Esophagus squamous epithelium (tissue), 4 donors: ENCODE results near the gene ZCCHC17.
"Not testable (repeated sequence)": the region's sequence is repeated elsewhere in the genome, so short reads cannot be mapped to it uniquely, and the experiment has no call there.

Experiments
- POLR2A ChIP-seq, 4 donors: fragments of 450-650 bp; IDR thresholded peaks; one replicate each; pipeline ENCODE4 v1.6.1; 2017; ENCODE audit warnings: antibody characterized with exemption in 4 of 4, mild to moderate bottlenecking in 4 of 4, moderate library complexity in 3 of 4
- TF ChIP-seq, protein P1 (sequence below), 6 experiments: fragments of 450-650 bp in 4 of 6; fragments of 200-600 bp in 2 of 6; sonication (generic) in 2 of 6; IDR thresholded peaks; one replicate each; pipeline ENCODE4 v1.5.1; 2016 to 2019; ENCODE audit warnings: antibody characterized with exemption in 6 of 6, mild to moderate bottlenecking in 4 of 6, moderate library complexity in 4 of 6

DNA sequence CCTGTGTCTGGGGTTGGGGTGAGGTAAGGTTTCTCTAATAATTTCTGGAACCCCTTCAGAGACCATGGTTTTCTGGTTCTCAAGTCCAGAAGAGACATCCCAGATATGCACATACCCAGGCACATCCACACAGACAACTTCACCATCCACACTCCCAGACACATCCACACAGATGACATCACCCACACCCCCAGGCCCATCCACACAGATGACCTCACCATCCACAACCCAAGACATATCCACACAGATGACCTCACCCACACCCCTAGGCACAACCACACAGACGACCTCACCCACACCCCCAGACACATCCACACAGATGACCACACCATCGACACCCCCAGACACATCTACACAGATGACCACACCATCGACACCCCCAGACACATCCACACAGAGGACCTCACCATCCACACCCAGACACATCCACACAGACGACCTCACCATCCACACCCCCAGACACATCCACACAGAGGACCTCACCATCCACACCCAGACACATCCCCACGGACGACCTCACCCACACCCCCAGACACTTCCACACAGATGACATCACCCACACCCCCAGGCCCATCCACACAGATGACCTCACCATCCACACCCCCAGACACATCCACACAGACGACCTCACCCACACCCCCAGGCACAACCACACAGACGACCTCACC lies 89.9 kb downstream of the ZCCHC17 start:
- TF ChIP-seq, protein P1, sequence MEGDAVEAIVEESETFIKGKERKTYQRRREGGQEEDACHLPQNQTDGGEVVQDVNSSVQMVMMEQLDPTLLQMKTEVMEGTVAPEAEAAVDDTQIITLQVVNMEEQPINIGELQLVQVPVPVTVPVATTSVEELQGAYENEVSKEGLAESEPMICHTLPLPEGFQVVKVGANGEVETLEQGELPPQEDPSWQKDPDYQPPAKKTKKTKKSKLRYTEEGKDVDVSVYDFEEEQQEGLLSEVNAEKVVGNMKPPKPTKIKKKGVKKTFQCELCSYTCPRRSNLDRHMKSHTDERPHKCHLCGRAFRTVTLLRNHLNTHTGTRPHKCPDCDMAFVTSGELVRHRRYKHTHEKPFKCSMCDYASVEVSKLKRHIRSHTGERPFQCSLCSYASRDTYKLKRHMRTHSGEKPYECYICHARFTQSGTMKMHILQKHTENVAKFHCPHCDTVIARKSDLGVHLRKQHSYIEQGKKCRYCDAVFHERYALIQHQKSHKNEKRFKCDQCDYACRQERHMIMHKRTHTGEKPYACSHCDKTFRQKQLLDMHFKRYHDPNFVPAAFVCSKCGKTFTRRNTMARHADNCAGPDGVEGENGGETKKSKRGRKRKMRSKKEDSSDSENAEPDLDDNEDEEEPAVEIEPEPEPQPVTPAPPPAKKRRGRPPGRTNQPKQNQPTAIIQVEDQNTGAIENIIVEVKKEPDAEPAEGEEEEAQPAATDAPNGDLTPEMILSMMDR (IDR thresholded peaks at IDR 0.05) = not testable (repeated sequence)
- not testable (repeated sequence) for TF ChIP-seq POLR2A (IDR thresholded peaks at IDR 0.05)
